Testis (tissue), 3 donors: ENCODE results near the gene GTSF1L. TPM values are rescaled to one million over a fixed set of nuclear protein-coding genes. Genes with fewer than 3 reads are reported as not detected.

ENCODE experiments used
- DNase-seq: peaks from one replicate; pipeline ENCODE4 v3.0.0-alpha.2; 2019
- H3K27ac ChIP-seq, 2 donors: fragments of 200-600 bp; sonication (generic); one replicate each; pipeline ENCODE4 v1.5.1; 2019
- H3K27me3 ChIP-seq: fragments of 200-600 bp; sonication (generic); one replicate; pipeline ENCODE4 v1.5.1; 2019
- H3K36me3 ChIP-seq: fragments of 200-600 bp; sonication (generic); one replicate; pipeline ENCODE4 v1.5.1; 2017; ENCODE audit warnings: low read depth; ENCODE audit errors: missing control alignments
- H3K4me1 ChIP-seq: fragments of 200-600 bp; sonication (generic); one replicate; pipeline ENCODE4 v1.5.1; 2019
- H3K4me3 ChIP-seq, 2 donors: fragments of 200-600 bp; sonication (generic); one replicate each; pipeline ENCODE4 v1.5.1; 2017 to 2019
- H3K9me3 ChIP-seq: fragments of 200-600 bp; sonication (generic); one replicate; pipeline ENCODE4 v1.5.1; 2017
- POLR2A ChIP-seq: fragments of 450-650 bp; IDR thresholded peaks from one replicate; pipeline ENCODE4 v1.6.1; 2017; ENCODE audit warnings: antibody characterized with exemption, mild to moderate bottlenecking, moderate library complexity
- WGBS, 2 donors: methylation state at CpG; one replicate each; pipeline ENCODE4 v1.1.5; 2018; 5-methylcytosine and 5-hydroxymethylcytosine counted together
- intact Hi-C: fragments of 100-400 bp; cut with DNase I; formaldehyde crosslinking; loops from one replicate; pipeline ENCODE4 v1.15.1; 2023; ENCODE audit warnings: low total_unique reads
- polyA plus RNA-seq: library from polyadenylated mRNA; stranded (reverse); fragments of 350-450 nt; fragmentation: Illumina TruSeq; extraction: RNeasy Lipid Tissue Mini Kit (QIAGEN cat#74804); gene quantifications from one replicate; pipeline ENCODE4 v1.2.3, GENCODE V29; 2014; ENCODE audit warnings: low read depth, low replicate concordance; ENCODE audit not compliant: insufficient read depth
- total RNA-seq, 2 donors: library from RNA; depleted of rRNA; stranded (reverse); fragments of >200 nt; gene quantifications; one replicate each; pipeline ENCODE4 v1.2.3, GENCODE V29; 2016
- TF ChIP-seq, protein P1 (sequence below), 3 experiments: fragments of 450-650 bp in 2 of 3; fragments of 200-600 bp in 1 of 3; sonication (generic) in 1 of 3; IDR thresholded peaks; one replicate each; pipeline ENCODE4 v1.5.1; 2016 to 2019; ENCODE audit warnings: antibody characterized with exemption in 3 of 3, mild to moderate bottlenecking in 2 of 3, moderate library complexity in 1 of 3

The GTSF1L gene
- total and polyA plus RNA-seq, 3 donors from 2014 or later, result 79.2 to 244 (median 202) TPM

DNA sequence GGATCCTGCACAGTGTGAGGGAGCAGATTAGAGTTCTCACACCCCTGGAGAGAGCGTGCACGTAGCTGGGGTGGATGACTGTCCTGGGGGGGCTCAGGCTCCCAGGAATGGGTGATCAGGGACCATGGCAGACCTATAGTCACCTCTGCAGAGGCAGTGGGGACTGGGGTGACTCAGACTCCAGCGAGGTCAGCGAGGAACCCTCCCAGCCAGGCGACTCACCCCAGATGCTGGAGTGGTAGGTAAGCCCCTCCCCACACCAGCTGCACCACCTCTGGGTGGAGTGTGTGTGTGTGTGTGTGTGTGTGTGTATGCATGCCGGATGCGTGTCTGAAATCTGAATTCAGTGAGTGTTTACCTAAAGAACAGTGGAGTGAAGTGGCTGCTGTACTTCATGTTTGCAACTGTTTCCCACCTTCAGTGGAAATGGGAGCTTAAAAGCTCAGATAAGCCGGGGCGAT is 17.4 kb upstream of the GTSF1L start:
- no peak overlapping the region for H3K4me3 ChIP-seq
- no peaks in the 10 kb centered on the region for H3K4me1 ChIP-seq
- intact Hi-C loops, result no loop called here
- 78 to 81% methylated on average over 6 to 9 of the region's 9 CpGs for WGBS, 2 donors
- H3K27ac ChIP-seq, result no peak overlapping the region
- TF ChIP-seq POLR2A, result no peak
- TF ChIP-seq, protein P1, sequence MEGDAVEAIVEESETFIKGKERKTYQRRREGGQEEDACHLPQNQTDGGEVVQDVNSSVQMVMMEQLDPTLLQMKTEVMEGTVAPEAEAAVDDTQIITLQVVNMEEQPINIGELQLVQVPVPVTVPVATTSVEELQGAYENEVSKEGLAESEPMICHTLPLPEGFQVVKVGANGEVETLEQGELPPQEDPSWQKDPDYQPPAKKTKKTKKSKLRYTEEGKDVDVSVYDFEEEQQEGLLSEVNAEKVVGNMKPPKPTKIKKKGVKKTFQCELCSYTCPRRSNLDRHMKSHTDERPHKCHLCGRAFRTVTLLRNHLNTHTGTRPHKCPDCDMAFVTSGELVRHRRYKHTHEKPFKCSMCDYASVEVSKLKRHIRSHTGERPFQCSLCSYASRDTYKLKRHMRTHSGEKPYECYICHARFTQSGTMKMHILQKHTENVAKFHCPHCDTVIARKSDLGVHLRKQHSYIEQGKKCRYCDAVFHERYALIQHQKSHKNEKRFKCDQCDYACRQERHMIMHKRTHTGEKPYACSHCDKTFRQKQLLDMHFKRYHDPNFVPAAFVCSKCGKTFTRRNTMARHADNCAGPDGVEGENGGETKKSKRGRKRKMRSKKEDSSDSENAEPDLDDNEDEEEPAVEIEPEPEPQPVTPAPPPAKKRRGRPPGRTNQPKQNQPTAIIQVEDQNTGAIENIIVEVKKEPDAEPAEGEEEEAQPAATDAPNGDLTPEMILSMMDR (IDR thresholded peaks at IDR 0.05), result no peak
- no peak for DNase-seq
- H3K9me3 ChIP-seq, result no peaks in the 10 kb centered on the region
- no peaks in the 10 kb centered on the region for H3K27me3 ChIP-seq
- H3K36me3 ChIP-seq, result no peaks in the 10 kb centered on the region

DNA sequence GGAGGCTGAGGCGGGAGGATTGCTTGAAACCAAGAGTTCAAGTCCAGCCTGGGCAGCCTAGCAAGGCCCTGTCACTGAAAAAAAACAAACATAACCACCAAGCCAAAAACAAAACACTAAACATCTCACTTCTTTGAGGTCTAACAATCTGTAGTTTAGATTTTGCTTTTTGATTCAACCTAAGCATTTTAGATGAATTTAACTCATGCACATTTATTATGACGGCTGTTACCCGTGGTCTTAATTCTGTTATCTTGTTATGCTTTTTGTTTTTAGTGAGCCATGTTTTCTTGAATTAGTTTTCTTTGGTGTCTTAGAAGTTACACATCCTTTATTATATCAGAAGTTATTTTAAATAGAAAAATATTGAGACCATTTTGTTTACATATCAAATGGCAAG is 13.8 kb upstream of the GTSF1L start:
- no peak for DNase-seq
- TF ChIP-seq, protein P1 (IDR thresholded peaks at IDR 0.05), result no peak
- TF ChIP-seq POLR2A, result no peak
- Histone ChIP-seq H3K36me3 (no peaks in the 10 kb centered on the region), H3K4me3 (no peak overlapping the region), H3K4me1 (no peaks in the 10 kb centered on the region), H3K27me3 (no peaks in the 10 kb centered on the region), H3K27ac (no peak overlapping the region), H3K9me3 (no peaks in the 10 kb centered on the region)
- intact Hi-C loops, result no loop called here
- 91 to 95% methylated on average over 3 of the region's 3 CpGs for WGBS, 2 donors

DNA sequence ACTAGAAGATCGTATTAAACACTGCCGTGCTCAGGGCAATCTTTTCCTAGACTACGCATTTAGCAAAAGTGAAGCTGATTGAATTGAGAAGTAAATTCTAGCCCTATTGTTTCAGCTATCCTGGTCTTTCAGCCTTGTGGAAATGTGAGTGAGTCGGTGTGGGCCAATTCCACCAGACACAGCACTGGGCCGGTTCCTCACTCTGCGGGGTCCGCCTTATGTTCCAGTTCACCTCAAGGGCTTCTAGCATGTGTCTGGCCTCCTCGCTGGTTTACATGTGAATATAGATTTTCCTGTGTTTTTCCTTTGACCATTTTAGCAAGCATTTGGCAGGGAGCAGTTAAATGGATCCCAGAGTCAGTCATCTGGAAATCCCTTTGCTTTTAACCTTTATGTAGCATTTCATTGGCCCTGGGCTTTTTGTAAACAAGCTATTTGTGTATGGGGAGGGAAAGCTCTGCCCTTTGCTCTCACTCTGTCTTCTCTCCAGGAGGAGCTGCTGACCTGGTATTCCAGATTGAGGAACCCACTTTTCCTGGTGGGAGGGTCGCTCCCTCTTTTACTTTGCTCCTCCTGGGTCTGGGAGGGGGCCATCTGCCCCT is 12.4 kb upstream of the GTSF1L start:
- Histone ChIP-seq H3K4me3 (no peak overlapping the region), H3K9me3 (no peaks in the 10 kb centered on the region), H3K36me3 (no peaks in the 10 kb centered on the region), H3K27ac (no peak overlapping the region), H3K27me3 (no peaks in the 10 kb centered on the region), H3K4me1 (no peaks in the 10 kb centered on the region)
- 91% methylated on average over 9 of the region's 9 CpGs for WGBS, 2 donors
- no peak for TF ChIP-seq POLR2A
- TF ChIP-seq, protein P1 (IDR thresholded peaks at IDR 0.05), result no peak
- intact Hi-C loops, result no loop called here
- DNase-seq, result no peak

DNA sequence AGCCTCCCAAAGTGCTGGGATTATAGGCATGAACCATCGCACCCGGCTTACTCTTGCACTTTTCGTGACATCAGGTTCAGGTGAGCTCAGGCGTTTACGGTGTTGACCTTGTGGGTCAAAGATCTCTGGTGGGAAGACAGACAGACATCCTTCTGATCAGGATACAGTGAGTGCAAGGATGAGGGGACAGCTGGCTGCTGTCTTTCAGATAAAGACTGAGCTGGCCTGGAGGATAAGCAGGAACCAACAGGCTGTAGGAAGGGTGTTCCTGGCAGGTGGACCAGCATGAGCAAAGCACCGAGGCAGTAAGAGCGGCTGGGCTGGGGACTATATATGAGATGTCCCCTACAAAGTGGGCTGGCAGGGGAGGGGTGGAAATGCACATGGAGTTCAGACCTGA is 11.1 kb upstream of the GTSF1L start:
- 92% methylated on average over 7 of the region's 7 CpGs for whole genome bisulfite sequencing, 2 donors
- Histone ChIP-seq H3K9me3 (no peaks in the 10 kb centered on the region), H3K4me1 (no peaks in the 10 kb centered on the region), H3K36me3 (no peaks in the 10 kb centered on the region), H3K27ac (no peak overlapping the region), H3K4me3 (no peak overlapping the region), H3K27me3 (no peaks in the 10 kb centered on the region)
- no peak for TF ChIP-seq POLR2A
- TF ChIP-seq, protein P1 (IDR thresholded peaks at IDR 0.05), result no peak
- intact Hi-C loops, result no loop called here
- DNase-seq, result no peak

DNA sequence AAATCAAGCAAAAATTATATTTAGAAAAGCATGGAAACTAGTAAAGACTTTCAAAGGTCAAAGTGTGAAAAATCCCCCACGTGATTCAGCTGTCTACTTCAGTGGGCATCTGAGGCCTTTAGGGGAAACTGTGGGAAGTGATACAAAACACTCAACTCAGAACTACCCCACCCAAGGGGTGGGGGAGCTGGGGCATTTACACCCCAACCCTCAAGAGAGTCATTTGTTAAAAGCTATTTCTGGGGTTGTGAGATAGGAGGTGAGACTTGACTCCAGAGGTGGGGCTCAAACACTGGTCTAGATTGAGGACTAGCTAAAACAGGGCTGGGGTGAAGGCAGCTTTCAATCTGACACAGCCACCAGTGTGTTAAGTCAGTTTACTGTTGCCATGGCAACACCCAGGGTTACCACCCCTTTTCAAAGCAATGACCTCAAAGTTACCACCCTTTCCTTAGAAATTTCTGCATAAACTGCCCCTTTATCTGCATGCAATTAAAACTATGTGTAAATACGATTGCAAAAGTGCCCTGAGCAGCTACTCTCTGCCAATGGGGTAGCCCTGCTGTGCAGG is 9.9 kb upstream of the GTSF1L start:
- H3K27ac ChIP-seq, result no peak overlapping the region
- H3K4me1 ChIP-seq, result no peaks in the 10 kb centered on the region
- 60 to 67% methylated on average over 2 of the region's 2 CpGs for WGBS, 2 donors
- no peaks in the 10 kb centered on the region for H3K27me3 ChIP-seq
- no peaks in the 10 kb centered on the region for H3K36me3 ChIP-seq
- DNase-seq, result no peak
- H3K9me3 ChIP-seq, result no peaks in the 10 kb centered on the region
- no peak for TF ChIP-seq POLR2A
- TF ChIP-seq, protein P1 (IDR thresholded peaks at IDR 0.05), result no peak
- no peak overlapping the region for H3K4me3 ChIP-seq
- intact Hi-C loops, result no loop called here
